ES-I3 (cell line): ENCODE results near the gene PDK1.

Source experiments
- H3K36me3 ChIP-seq: 2 replicates; pipeline ENCODE4 v1.6.1; 2013; ENCODE audit warnings: mild to moderate bottlenecking, low read length, control low read depth, moderate library complexity; ENCODE audit not compliant: insufficient read depth
- H3K4me1 ChIP-seq: 2 replicates; pipeline ENCODE4 v1.6.1; 2013; ENCODE audit warnings: mild to moderate bottlenecking, control low read depth, low read length; ENCODE audit not compliant: insufficient read depth
- H3K9ac ChIP-seq: 2 replicates; pipeline ENCODE4 v1.6.1; 2013; ENCODE audit warnings: low read depth, mild to moderate bottlenecking, low read length, moderate library complexity
- H3K9me3 ChIP-seq: 2 replicates; pipeline ENCODE4 v1.6.1; 2013; ENCODE audit warnings: mild to moderate bottlenecking, low read length, moderate library complexity; ENCODE audit not compliant: control insufficient read depth, insufficient read depth

PDK1 gene

DNA sequence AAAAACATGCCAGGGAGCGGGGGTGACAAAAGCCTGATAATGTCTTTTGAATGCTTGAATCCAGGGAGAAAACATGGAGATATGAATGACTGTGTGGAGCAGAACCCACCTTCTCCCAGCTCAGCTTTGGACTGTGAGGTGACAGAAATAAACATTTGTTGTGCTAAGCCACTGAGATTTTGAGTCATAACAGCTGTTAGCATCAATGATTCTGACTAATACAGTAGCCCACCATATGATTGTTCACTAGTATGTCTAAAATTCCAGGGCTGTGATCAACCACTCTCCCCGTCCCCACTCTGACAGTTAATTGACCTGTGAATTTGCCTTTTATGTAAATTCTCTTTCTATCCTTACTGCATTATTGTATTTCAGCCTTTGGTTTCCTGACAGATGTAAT is 69.1 kb downstream of the PDK1 start:
- peaks cover 7% of the 10 kb centered on the region; the same call in 1 of the 2 replicates for H3K9me3 ChIP-seq
- H3K36me3 ChIP-seq, result peaks cover 6% of the 10 kb centered on the region; the same call in 1 of the 2 replicates
- H3K9ac ChIP-seq, result no peak overlapping the region
- H3K4me1 ChIP-seq, result no peaks in the 10 kb centered on the region

GRCh38 chr2:172627181-172627580 is 71.3 kb downstream of the PDK1 start:
- peaks cover 7% of the 10 kb centered on the region; the same call in 1 of the 2 replicates for H3K9me3 ChIP-seq
- peaks cover 6% of the 10 kb centered on the region; the same call in 1 of the 2 replicates for H3K36me3 ChIP-seq
- no peaks in the 10 kb centered on the region for H3K4me1 ChIP-seq
- no peak overlapping the region for H3K9ac ChIP-seq

GRCh38 chr2:172628085-172628484 is 72.2 kb downstream of the PDK1 start:
- Histone ChIP-seq H3K36me3 (peaks cover 6% of the 10 kb centered on the region; the same call in 1 of the 2 replicates), H3K4me1 (no peaks in the 10 kb centered on the region), H3K9me3 (peaks cover 7% of the 10 kb centered on the region; the same call in 1 of the 2 replicates), H3K9ac (no peak overlapping the region)

DNA sequence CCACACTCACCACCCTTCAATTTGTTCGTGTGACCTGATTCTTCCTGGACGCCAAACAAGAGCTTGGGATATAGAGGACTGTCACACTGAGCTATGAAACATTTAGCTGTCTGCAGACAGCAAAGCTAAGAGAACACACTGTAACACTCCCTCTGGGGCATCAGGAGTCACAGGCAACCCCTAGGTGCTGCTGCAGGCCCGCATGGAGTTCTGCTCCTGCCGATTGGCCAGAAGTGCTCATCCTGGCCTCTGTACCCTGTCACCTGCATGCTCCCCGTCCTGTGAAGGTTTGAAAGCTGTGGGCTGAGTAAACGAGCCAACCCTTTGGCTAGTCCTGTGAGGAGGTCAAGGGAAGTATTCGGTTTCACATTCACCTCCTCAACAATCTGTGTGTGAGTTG is 73.7 kb downstream of the PDK1 start:
- H3K36me3 ChIP-seq, result no peaks in the 10 kb centered on the region

GRCh38 chr2:172630181-172630580 is 74.3 kb downstream of the PDK1 start:
- H3K4me1 ChIP-seq, result no peaks in the 10 kb centered on the region
- H3K9me3 ChIP-seq, result no peaks in the 10 kb centered on the region
- H3K36me3 ChIP-seq, result no peaks in the 10 kb centered on the region
- no peak overlapping the region for H3K9ac ChIP-seq

More for the DNA sequence above, 73.7 kb downstream of the PDK1 start:
- Histone ChIP-seq H3K9ac (no peak overlapping the region), H3K4me1 (no peaks in the 10 kb centered on the region), H3K9me3 (no peaks in the 10 kb centered on the region)

- Histone ChIP-seq H3K4me1 (0 out of 2 replicates have a peak, but pooled peaks cover 4% of the 10 kb centered on the region), H3K36me3 (no peaks in the 10 kb centered on the region), H3K9ac (no peak overlapping the region), H3K9me3 (no peaks in the 10 kb centered on the region)
These were observed 78.6 kb downstream of the PDK1 start for GRCh38 chr2:172634477-172634876.

- Histone ChIP-seq H3K9me3 (no peaks in the 10 kb centered on the region), H3K9ac (no peak overlapping the region), H3K4me1 (0 out of 2 replicates have a peak, but pooled peaks cover 4% of the 10 kb centered on the region), H3K36me3 (no peaks in the 10 kb centered on the region)
These were observed 79.7 kb downstream of the PDK1 start for GRCh38 chr2:172635548-172635947.

DNA sequence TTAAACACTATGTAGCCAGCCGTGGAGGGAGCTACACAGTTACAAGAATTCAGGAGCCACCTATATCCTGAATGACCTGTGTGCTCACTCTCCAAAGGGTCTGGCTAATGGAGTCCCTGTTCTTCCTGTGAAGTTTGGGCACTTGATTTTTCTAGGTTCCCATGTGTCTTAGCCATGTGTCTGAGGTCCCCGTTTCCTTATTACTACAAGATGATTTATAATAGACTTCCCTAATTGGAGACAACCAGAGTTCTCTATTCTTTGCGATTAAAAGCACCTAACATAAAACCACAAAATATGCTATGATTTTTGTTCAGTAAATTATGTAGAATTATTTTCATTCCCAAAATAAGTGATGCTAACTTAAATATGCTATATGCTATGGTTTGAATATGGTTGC is 83.4 kb downstream of the PDK1 start:
- Histone ChIP-seq H3K36me3 (no peaks in the 10 kb centered on the region), H3K4me1 (0 out of 2 replicates have a peak, but pooled peaks cover 4% of the 10 kb centered on the region), H3K9me3 (no peaks in the 10 kb centered on the region), H3K9ac (no peak overlapping the region)

DNA sequence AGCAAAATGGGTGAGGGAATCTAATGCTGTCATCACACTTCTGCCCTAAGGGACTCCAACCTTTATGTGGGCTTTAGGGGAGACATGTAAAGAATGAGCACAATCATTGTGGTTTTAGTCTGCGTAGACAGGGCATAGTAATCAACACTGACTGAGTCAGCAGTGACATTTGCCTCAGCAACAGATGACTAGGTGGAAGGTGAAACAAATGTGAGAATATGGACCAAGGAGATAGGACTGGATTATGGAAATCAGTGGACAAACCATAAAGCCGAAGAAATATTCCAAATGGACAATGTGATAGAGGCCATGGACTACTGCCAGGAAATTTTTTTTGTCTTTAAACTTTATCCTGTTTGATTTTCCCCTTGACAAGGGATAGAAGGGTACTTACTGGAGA is 83.9 kb downstream of the PDK1 start:
- no peaks in the 10 kb centered on the region for H3K36me3 ChIP-seq
- no peak overlapping the region for H3K9ac ChIP-seq
- no peaks in the 10 kb centered on the region for H3K9me3 ChIP-seq
- 0 out of 2 replicates have a peak, but pooled peaks cover 4% of the 10 kb centered on the region for H3K4me1 ChIP-seq

GRCh38 chr2:172640389-172640788 is 84.5 kb downstream of the PDK1 start:
- no peak overlapping the region for H3K9ac ChIP-seq
- H3K4me1 ChIP-seq, result 0 out of 2 replicates have a peak, but pooled peaks cover 4% of the 10 kb centered on the region
- no peaks in the 10 kb centered on the region for H3K9me3 ChIP-seq
- no peaks in the 10 kb centered on the region for H3K36me3 ChIP-seq

- no peaks in the 10 kb centered on the region for H3K36me3 ChIP-seq
- no peaks in the 10 kb centered on the region for H3K4me1 ChIP-seq
- H3K9me3 ChIP-seq, result no peaks in the 10 kb centered on the region
- no peak overlapping the region for H3K9ac ChIP-seq
These were observed 86.6 kb downstream of the PDK1 start for GRCh38 chr2:172642301-172643020.

GRCh38 chr2:172643142-172643541 is 87.3 kb downstream of the PDK1 start:
- Histone ChIP-seq H3K9me3 (no peaks in the 10 kb centered on the region; the same call in 1 of the 2 replicates), H3K9ac (no peak overlapping the region), H3K36me3 (no peaks in the 10 kb centered on the region), H3K4me1 (no peaks in the 10 kb centered on the region)

GRCh38 chr2:172647439-172647838 is 91.5 kb downstream of the PDK1 start:
- Histone ChIP-seq H3K9ac (no peak overlapping the region), H3K36me3 (no peaks in the 10 kb centered on the region), H3K4me1 (no peaks in the 10 kb centered on the region), H3K9me3 (no peaks in the 10 kb centered on the region; the same call in 1 of the 2 replicates)

- peaks cover 3% of the 10 kb centered on the region; the same call in 1 of the 2 replicates for H3K9me3 ChIP-seq
- H3K36me3 ChIP-seq, result no peaks in the 10 kb centered on the region
- no peaks in the 10 kb centered on the region for H3K4me1 ChIP-seq
- no peak overlapping the region for H3K9ac ChIP-seq
These were observed 99.4 kb downstream of the PDK1 start for GRCh38 chr2:172655091-172655837.
